ENCODE data around the gene MPI. TPM values are rescaled to one million over a fixed set of nuclear protein-coding genes. Genes with fewer than 3 reads are reported as not detected.

Gene MPI
- total RNA-seq, 2 donors from 2014 or later, result 45.6 to 65.5 TPM

DNA sequence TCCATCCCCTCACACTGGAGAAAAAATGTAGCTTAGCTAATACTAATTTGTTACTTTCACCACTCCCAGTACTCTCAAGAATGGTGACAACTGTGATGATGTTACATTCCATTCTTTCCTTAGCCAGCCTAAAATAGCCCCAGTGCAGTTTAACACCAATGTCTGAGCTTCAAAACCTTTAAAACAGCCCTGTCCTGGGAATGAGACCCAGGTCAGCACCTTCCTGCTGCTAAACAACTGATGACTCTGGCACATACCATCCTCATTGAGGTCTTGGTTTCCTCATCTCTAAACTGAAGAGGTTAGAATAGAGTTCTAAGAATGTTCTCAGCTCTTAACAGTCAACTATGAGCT is 20.5 kb upstream of the MPI start:
- no peaks in the 10 kb centered on the region for H3K36me3 ChIP-seq
- DNase-seq (ENCODE audit: low spot score) (no peak), ATAC-seq (ENCODE audit: insufficient number of reproducible peaks, low FRiP score, low read depth) (no peak)
- peaks cover 55 to 56% of the 10 kb centered on the region in 2 donors for H3K4me1 ChIP-seq (ENCODE audit: control insufficient read depth in 1 of 2, low read depth in 2 of 2)
- H3K4me3 ChIP-seq, result peak overlapping the region; percentile 26
- no peaks in the 10 kb centered on the region for H3K9me3 ChIP-seq
- TF ChIP-seq, protein P1, sequence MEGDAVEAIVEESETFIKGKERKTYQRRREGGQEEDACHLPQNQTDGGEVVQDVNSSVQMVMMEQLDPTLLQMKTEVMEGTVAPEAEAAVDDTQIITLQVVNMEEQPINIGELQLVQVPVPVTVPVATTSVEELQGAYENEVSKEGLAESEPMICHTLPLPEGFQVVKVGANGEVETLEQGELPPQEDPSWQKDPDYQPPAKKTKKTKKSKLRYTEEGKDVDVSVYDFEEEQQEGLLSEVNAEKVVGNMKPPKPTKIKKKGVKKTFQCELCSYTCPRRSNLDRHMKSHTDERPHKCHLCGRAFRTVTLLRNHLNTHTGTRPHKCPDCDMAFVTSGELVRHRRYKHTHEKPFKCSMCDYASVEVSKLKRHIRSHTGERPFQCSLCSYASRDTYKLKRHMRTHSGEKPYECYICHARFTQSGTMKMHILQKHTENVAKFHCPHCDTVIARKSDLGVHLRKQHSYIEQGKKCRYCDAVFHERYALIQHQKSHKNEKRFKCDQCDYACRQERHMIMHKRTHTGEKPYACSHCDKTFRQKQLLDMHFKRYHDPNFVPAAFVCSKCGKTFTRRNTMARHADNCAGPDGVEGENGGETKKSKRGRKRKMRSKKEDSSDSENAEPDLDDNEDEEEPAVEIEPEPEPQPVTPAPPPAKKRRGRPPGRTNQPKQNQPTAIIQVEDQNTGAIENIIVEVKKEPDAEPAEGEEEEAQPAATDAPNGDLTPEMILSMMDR (IDR thresholded peaks at IDR 0.05), result no peak
- peak overlapping the region in 1 of 2 donors; percentile 20 for H3K27ac ChIP-seq
- H3K27me3 ChIP-seq (replicated peaks; ENCODE audit: insufficient read depth), result no peaks in the 10 kb centered on the region

DNA sequence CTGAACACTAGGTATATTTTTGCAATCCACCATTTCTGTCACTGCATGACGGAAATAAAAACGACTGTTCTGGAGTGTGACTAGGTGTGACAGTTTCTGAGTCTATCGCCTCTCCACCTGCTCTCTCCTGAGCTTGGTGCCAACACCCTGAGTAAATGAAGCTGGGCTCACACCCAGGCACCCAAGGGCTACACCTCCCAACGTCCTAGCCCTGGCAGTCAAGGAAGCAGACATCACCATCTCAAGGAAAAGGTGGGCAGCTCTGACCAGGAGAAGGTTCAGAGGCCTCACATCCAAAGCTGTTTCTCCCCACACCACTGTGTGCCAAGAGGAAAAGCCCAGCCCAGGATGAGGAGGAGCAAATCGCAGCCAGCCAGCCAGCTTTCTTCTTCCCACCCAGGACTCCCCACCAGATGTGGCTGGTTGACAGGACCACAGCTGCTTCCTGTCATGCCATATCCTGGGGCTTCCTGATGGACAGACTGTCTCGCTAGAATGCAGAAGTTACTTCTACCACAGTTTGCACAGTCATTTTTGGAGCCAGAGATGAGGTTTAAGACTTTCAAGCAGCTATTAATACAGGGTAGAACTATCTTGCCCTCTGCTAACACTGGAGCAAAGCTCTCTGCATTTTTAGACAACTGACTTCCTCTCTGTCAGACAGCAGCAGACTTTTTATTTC is 20.0 kb upstream of the MPI start:
- DNase-seq (ENCODE audit: low spot score), result no peak

DNA sequence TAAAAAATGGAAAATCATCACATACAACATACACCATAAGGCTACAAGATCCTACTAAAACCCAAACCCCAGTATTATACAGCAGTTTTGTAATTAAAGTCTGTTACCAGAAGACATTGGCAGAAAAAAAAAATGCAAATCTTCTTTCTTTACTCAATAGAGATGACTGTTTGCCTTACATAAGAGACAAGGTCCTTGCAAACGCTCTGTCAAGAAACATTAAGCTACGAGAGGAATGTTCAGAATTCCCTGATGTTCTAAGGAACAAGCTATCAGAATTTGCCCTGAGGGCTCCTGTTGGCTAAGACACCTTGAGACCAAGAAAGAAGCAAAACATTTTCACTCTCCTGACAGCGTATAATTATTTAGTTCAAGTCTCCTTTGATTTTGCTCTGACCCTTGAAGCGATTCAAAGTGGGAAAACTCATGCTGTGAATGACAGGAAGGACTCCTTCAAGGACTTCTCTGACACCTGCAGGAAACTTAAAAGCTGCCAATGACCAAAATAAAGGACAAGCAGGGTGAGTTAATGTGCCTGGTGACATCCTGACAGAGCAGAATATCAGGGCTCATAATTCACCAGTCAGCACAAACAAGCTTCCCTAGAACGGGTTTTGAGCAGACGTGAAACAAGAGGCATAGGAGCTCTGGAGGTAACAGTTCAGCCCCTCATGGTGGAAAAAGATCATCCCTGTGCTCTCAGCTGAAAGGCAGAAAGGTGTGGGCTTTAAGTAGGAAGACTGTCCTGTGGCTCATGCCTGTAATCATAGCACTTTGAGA is 19.2 kb upstream of the MPI start:
- H3K36me3 ChIP-seq, result no peaks in the 10 kb centered on the region
- H3K9me3 ChIP-seq, result no peaks in the 10 kb centered on the region
- DNase-seq (ENCODE audit: low spot score) (no peak), ATAC-seq (ENCODE audit: insufficient number of reproducible peaks, low FRiP score, low read depth) (no peak)
- H3K4me3 ChIP-seq, result peak overlapping the region; percentile 10
- peak overlapping the region in 1 of 2 donors; percentile 20 for H3K27ac ChIP-seq
- H3K27me3 ChIP-seq (replicated peaks; ENCODE audit: insufficient read depth), result no peaks in the 10 kb centered on the region
- TF ChIP-seq, protein P1 (IDR thresholded peaks at IDR 0.05), result no peak
- H3K4me1 ChIP-seq (ENCODE audit: control insufficient read depth in 1 of 2, low read depth in 2 of 2), result peaks cover 55 to 56% of the 10 kb centered on the region in 2 donors

More for the DNA sequence above, 20.0 kb upstream of the MPI start:
- Histone ChIP-seq H3K9me3 (no peaks in the 10 kb centered on the region), H3K27ac (peak overlapping the region in 1 of 2 donors; percentile 20), H3K4me3 (peak overlapping the region; percentile 5), H3K36me3 (no peaks in the 10 kb centered on the region), H3K27me3 (replicated peaks; ENCODE audit: insufficient read depth) (no peaks in the 10 kb centered on the region), H3K4me1 (ENCODE audit: control insufficient read depth in 1 of 2, low read depth in 2 of 2) (peaks cover 55 to 56% of the 10 kb centered on the region in 2 donors)
- no peak for ATAC-seq (ENCODE audit: insufficient number of reproducible peaks, low FRiP score, low read depth)
- TF ChIP-seq, protein P1 (IDR thresholded peaks at IDR 0.05), result no peak

DNA sequence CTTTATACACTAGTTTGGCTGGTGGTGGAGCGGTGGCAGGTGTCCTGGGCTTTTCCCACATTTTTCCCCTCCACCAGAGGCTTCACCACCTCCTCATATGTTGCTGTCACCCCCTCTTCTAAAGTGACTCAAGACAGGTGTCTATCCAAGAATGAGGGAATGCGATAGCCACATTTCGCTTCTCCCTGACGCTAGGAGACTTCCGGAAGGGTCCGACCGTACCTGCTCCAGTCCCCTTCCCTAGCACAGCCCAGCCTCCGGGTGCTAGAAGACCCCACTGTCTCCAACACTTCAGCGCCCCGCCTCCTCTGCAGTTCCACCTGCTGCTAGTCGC is 17.2 kb upstream of the MPI start:
- TF ChIP-seq, protein P1 (IDR thresholded peaks at IDR 0.05), result no peak
- no peak for ATAC-seq (ENCODE audit: insufficient number of reproducible peaks, low FRiP score, low read depth)
- Histone ChIP-seq H3K27me3 (replicated peaks; ENCODE audit: insufficient read depth) (no peaks in the 10 kb centered on the region), H3K9me3 (no peaks in the 10 kb centered on the region), H3K4me3 (peak overlapping the region; percentile 87), H3K27ac (peak overlapping the region; percentile 84 to 92), H3K36me3 (no peaks in the 10 kb centered on the region), H3K4me1 (ENCODE audit: control insufficient read depth in 1 of 2, low read depth in 2 of 2) (peaks cover 44 to 51% of the 10 kb centered on the region in 2 donors)
- no peak for DNase-seq (ENCODE audit: low spot score)

DNA sequence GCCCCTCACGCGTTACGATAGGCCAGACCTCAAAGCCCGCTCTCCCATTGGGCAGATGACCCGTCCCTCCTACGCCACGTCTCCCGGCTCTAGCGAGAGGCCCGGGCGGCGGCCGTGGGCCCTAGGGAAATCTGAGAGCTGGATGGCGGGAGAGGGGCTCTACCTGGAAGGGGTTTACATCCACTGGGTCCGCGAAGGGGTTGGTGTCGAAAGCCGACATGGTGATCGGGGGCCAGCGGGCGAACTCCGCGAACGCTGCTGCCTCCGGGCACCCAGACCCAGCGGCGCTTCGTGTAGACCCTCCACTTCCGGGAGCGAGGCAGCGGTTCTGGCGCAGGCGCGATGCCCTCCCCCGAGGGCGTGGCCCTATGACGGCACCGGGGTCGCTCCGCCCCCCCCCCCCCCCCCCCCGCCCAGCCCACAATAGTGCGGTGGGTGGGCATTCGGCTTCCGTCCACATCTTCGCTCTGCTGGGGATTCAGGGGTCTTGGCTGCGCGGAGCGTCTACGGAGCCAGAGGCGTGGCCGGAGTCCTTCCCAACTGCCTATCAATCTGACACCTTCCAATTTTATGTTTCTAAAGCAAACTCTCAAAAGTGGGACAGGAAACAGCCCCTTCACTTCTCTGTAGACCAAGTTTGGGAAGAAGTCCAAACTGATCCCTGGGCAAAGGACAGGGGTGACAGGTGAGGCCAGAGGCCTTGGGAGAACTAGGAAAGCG is 16.6 kb upstream of the MPI start, which contains the start of gene SCAMP2:
Gene SCAMP2 (minus strand): TSS at position 330 of the 720 bp plus-strand sequence. CDS start 110 bp downstream, at position 220.
- Histone ChIP-seq H3K4me3 (peak within 1 kb of the TSS; percentile 87), H3K27me3 (replicated peaks; ENCODE audit: insufficient read depth) (no peaks in the 10 kb centered on the region), H3K27ac (peak within 1 kb of the TSS; percentile 84 to 92), H3K4me1 (ENCODE audit: control insufficient read depth in 1 of 2, low read depth in 2 of 2) (peaks cover 39 to 48% of the 10 kb centered on the region in 2 donors), H3K36me3 (no peaks in the 10 kb centered on the region), H3K9me3 (no peaks in the 10 kb centered on the region)
- ATAC-seq (ENCODE audit: insufficient number of reproducible peaks, low FRiP score, low read depth) (peak; percentile 93), DNase-seq (ENCODE audit: low spot score) (peak; percentile 74)
- TF ChIP-seq, protein P1 (IDR thresholded peaks at IDR 0.05), result no peak
